Osteocyte (in vitro differentiated cells): Measurements from ENCODE around the gene CACFD1. TPM values are rescaled to one million over a fixed set of nuclear protein-coding genes. Genes with fewer than 3 reads are reported as not detected.

Source experiments
- DNase-seq: peaks from one replicate; pipeline ENCODE4 v3.0.0; 2021; ENCODE audit warnings: mixed read lengths; ENCODE audit not compliant: unreplicated experiment; ENCODE audit errors: extremely low spot score
- H3K27ac Mint-ChIP-seq: one replicate; pipeline ENCODE4 v1.8.0; 2021; ENCODE audit warnings: mild to moderate bottlenecking, mixed read lengths; ENCODE audit not compliant: unreplicated experiment
- H3K27me3 Mint-ChIP-seq: one replicate; pipeline ENCODE4 v1.8.0; 2021; ENCODE audit warnings: mixed read lengths; ENCODE audit not compliant: unreplicated experiment
- H3K36me3 Mint-ChIP-seq: one replicate; pipeline ENCODE4 v1.8.0; 2021; ENCODE audit warnings: mixed read lengths; ENCODE audit not compliant: unreplicated experiment
- H3K4me1 Mint-ChIP-seq: one replicate; pipeline ENCODE4 v1.8.0; 2021; ENCODE audit warnings: mixed read lengths; ENCODE audit not compliant: unreplicated experiment
- H3K4me3 Mint-ChIP-seq: one replicate; pipeline ENCODE4 v1.8.0; 2021; ENCODE audit warnings: mild to moderate bottlenecking, moderate library complexity, mixed read lengths; ENCODE audit not compliant: unreplicated experiment
- H3K9me3 Mint-ChIP-seq: one replicate; pipeline ENCODE4 v1.8.0; 2021; ENCODE audit warnings: mixed read lengths; ENCODE audit not compliant: unreplicated experiment
- total RNA-seq: library from RNA; stranded (reverse); gene quantifications from 2 replicates; pipeline ENCODE4 v1.2.1, GENCODE V29; 2021
- TF ChIP-seq, protein P1 (sequence below): fragments of 200-600 bp; sonication (generic); IDR thresholded peaks from 2 replicates; pipeline ENCODE4 v1.5.0; 2021; ENCODE audit warnings: antibody characterized with exemption, mild to moderate bottlenecking, moderate library complexity

CACFD1 gene
- total RNA-seq, 1 donor from 2014 or later, result 29.3 TPM

DNA sequence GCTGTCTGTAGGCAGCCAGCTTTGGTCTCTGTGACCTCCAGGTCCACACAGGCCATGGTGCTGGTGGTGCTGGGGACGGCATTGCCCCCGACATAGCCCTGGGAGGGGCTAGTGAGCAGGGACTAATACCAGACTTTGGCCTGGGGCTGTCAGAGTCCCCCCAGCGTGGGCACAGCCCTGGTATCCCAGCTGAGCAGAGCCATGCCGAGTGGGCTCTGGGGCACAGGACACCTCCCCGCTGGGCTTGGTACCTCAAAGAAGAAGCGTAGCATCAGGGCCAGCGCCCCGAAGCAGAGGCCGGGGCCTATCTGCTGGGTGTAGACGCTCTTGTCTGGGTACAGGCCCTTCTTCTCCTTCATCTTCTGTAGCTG lies 55.4 kb downstream of the CACFD1 start:
- DNase-seq, result no peak
- H3K4me1 Mint-ChIP-seq, result peaks cover 22% of the 10 kb centered on the region
- H3K36me3 Mint-ChIP-seq, result no peaks in the 10 kb centered on the region
- H3K27me3 Mint-ChIP-seq, result no peaks in the 10 kb centered on the region
- no peak overlapping the region for H3K27ac Mint-ChIP-seq
- no peak overlapping the region for H3K4me3 Mint-ChIP-seq
- H3K9me3 Mint-ChIP-seq, result no peaks in the 10 kb centered on the region
- TF ChIP-seq, protein P1, sequence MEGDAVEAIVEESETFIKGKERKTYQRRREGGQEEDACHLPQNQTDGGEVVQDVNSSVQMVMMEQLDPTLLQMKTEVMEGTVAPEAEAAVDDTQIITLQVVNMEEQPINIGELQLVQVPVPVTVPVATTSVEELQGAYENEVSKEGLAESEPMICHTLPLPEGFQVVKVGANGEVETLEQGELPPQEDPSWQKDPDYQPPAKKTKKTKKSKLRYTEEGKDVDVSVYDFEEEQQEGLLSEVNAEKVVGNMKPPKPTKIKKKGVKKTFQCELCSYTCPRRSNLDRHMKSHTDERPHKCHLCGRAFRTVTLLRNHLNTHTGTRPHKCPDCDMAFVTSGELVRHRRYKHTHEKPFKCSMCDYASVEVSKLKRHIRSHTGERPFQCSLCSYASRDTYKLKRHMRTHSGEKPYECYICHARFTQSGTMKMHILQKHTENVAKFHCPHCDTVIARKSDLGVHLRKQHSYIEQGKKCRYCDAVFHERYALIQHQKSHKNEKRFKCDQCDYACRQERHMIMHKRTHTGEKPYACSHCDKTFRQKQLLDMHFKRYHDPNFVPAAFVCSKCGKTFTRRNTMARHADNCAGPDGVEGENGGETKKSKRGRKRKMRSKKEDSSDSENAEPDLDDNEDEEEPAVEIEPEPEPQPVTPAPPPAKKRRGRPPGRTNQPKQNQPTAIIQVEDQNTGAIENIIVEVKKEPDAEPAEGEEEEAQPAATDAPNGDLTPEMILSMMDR, result no peak

GRCh38 chr9:133515615-133516255 lies 56.0 kb downstream of the CACFD1 start:
- H3K36me3 Mint-ChIP-seq, result no peaks in the 10 kb centered on the region
- no peak for DNase-seq
- H3K27me3 Mint-ChIP-seq, result no peaks in the 10 kb centered on the region
- no peak overlapping the region for H3K27ac Mint-ChIP-seq
- no peaks in the 10 kb centered on the region for H3K9me3 Mint-ChIP-seq
- TF ChIP-seq, protein P1, result no peak
- H3K4me3 Mint-ChIP-seq, result no peak overlapping the region
- peaks cover 17% of the 10 kb centered on the region for H3K4me1 Mint-ChIP-seq

GRCh38 chr9:133516256-133516960 lies 56.6 kb downstream of the CACFD1 start:
- no peak overlapping the region for H3K27ac Mint-ChIP-seq

DNA sequence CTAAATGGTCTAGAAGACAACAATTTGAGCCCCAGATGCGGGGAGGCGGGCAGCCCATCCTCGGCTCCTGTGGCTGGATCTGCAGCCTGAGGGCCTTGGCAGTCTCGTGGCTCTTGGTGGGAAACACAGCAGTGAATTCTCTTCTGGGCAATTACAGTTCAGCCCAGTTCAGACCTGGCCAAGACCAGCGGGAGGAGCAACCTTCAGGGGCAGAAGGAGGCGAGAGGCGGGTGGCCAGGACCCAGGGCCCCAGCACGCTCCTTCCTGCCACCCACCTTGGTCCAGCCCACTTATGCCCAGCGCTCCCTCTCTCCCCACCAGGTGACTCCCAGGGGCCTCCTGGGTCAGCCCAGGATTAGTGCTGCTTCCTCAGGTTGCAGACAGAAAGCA lies 57.2 kb downstream of the CACFD1 start:
- DNase-seq, result no peak
- peaks cover 16% of the 10 kb centered on the region for H3K4me1 Mint-ChIP-seq

More at GRCh38 chr9:133516256-133516960, 56.6 kb downstream of the CACFD1 start:
- Mint-ChIP-seq H3K4me3 (no peak overlapping the region), H3K4me1 (peaks cover 16% of the 10 kb centered on the region), H3K36me3 (no peaks in the 10 kb centered on the region), H3K27me3 (no peaks in the 10 kb centered on the region), H3K9me3 (no peaks in the 10 kb centered on the region)
- DNase-seq, result no peak
- TF ChIP-seq, protein P1, result no peak

GRCh38 chr9:133517711-133518110 lies 57.9 kb downstream of the CACFD1 start:
- Mint-ChIP-seq H3K27me3 (no peaks in the 10 kb centered on the region), H3K27ac (no peak overlapping the region), H3K9me3 (no peaks in the 10 kb centered on the region), H3K4me3 (no peak overlapping the region), H3K4me1 (peaks cover 16% of the 10 kb centered on the region), H3K36me3 (no peaks in the 10 kb centered on the region)
- DNase-seq, result no peak
- TF ChIP-seq, protein P1, result no peak

More for the DNA sequence above, 57.2 kb downstream of the CACFD1 start:
- H3K4me3 Mint-ChIP-seq, result no peak overlapping the region
- H3K36me3 Mint-ChIP-seq, result no peaks in the 10 kb centered on the region
- no peaks in the 10 kb centered on the region for H3K27me3 Mint-ChIP-seq
- H3K9me3 Mint-ChIP-seq, result no peaks in the 10 kb centered on the region
- no peak overlapping the region for H3K27ac Mint-ChIP-seq
- TF ChIP-seq, protein P1, result no peak
